Fibroblast of gingiva (primary cell): ENCODE measurements around the gene ZNF319.

Experiments
- DNase-seq: peaks from one replicate; pipeline ENCODE4 v3.0.0-alpha.2; 2011; ENCODE audit warnings: low read depth

ZNF319 gene

GRCh38 chr16:57999971-58000705, at the start of gene ZNF319:
Gene ZNF319, minus strand, starts transcription at chr16:58000672. Its CDS starts 2,407 bp downstream, at chr16:57998265.
- DNase-seq: no peak

- no peak for DNase-seq
Measured at GRCh38 chr16:58049232-58050185, 49.0 kb upstream of the ZNF319 start.

- no peak for DNase-seq
Measured at GRCh38 chr16:58048494-58049231, 48.2 kb upstream of the ZNF319 start.

- no peak for DNase-seq
Measured at GRCh38 chr16:58047557-58048348, 47.3 kb upstream of the ZNF319 start.

- DNase-seq: no peak
Measured at GRCh38 chr16:58046936-58047335, 46.5 kb upstream of the ZNF319 start.

- DNase-seq: no peak
Measured at GRCh38 chr16:58046054-58046881, 45.8 kb upstream of the ZNF319 start.

- no peak for DNase-seq
Measured at GRCh38 chr16:58045096-58045495, 44.6 kb upstream of the ZNF319 start.

- DNase-seq: no peak
Measured at GRCh38 chr16:58044266-58045019, 44.0 kb upstream of the ZNF319 start.

GRCh38 chr16:58043571-58044155, 43.2 kb upstream of the ZNF319 start:
- DNase-seq: no peak

GRCh38 chr16:58042886-58043515, 42.5 kb upstream of the ZNF319 start:
- no peak for DNase-seq

GRCh38 chr16:58042001-58042885, 41.8 kb upstream of the ZNF319 start:
- no peak for DNase-seq

- DNase-seq: no peak
Measured at GRCh38 chr16:58041628-58041955, 41.1 kb upstream of the ZNF319 start.

- no peak for DNase-seq
Measured at GRCh38 chr16:58040945-58041627, 40.6 kb upstream of the ZNF319 start.

GRCh38 chr16:58040496-58040846, 40.0 kb upstream of the ZNF319 start:
- DNase-seq: no peak

- no peak for DNase-seq
Measured at GRCh38 chr16:58039829-58040495, 39.5 kb upstream of the ZNF319 start.

GRCh38 chr16:58038219-58038641, 37.8 kb upstream of the ZNF319 start:
- DNase-seq: no peak
